SJCRH30 (cell line): ENCODE data around the gene ZNF844. TPM values are rescaled to one million over a fixed set of nuclear protein-coding genes. Genes with fewer than 3 reads are reported as not detected.

Source experiments
- DNase-seq, 2 experiments: peaks; one replicate each; pipeline ENCODE4 v3.0.0-alpha.2; 2015 to 2020
- H3K27ac ChIP-seq: fragments of 250-450 bp; sonication (Bioruptor Pico); 2 replicates; pipeline ENCODE4 v1.5.1; 2020; ENCODE audit warnings: mild to moderate bottlenecking, moderate library complexity
- H3K27me3 ChIP-seq: fragments of 250-450 bp; sonication (Bioruptor Pico); 2 replicates; pipeline ENCODE4 v1.5.1; 2020; ENCODE audit warnings: mild to moderate bottlenecking, moderate library complexity
- H3K36me3 ChIP-seq: fragments of 250-450 bp; sonication (Bioruptor Pico); 2 replicates; pipeline ENCODE4 v1.5.1; 2020; ENCODE audit warnings: mild to moderate bottlenecking, moderate library complexity
- H3K4me1 ChIP-seq: fragments of 250-450 bp; sonication (Bioruptor Pico); 2 replicates; pipeline ENCODE4 v1.5.1; 2020; ENCODE audit warnings: mild to moderate bottlenecking, moderate library complexity
- H3K4me3 ChIP-seq: fragments of 250-450 bp; sonication (Bioruptor Pico); 2 replicates; pipeline ENCODE4 v1.5.1; 2020; ENCODE audit warnings: mild to moderate bottlenecking, moderate library complexity
- H3K9me3 ChIP-seq: fragments of 250-450 bp; sonication (Bioruptor Pico); replicated peaks from 2 replicates; pipeline ENCODE4 v1.5.1; 2020; ENCODE audit warnings: mild to moderate bottlenecking, moderate library complexity
- total RNA-seq: library from RNA; depleted of rRNA; stranded (reverse); fragments of >200 nt; shearing (Covaris generic); gene quantifications from 2 replicates; pipeline ENCODE4 v1.2.3, GENCODE V29; 2014; rRNA removed

Gene ZNF844
- total RNA-seq, 1 experiment from 2014 or later, result 15.4 TPM

GRCh38 chr19:12112701-12113100 is 48.2 kb downstream of the ZNF844 start:
- Histone ChIP-seq H3K9me3 (peaks cover 49% of the 10 kb centered on the region), H3K36me3 (peaks cover 76% of the 10 kb centered on the region), H3K4me3 (no peak overlapping the region), H3K4me1 (peaks cover 8% of the 10 kb centered on the region; the same call in 1 of the 2 replicates), H3K27ac (peak overlapping the region; percentile 45; the same call in 1 of the 2 replicates), H3K27me3 (no peaks in the 10 kb centered on the region)
- DNase-seq, result no peak

GRCh38 chr19:12113121-12113520 is 48.6 kb downstream of the ZNF844 start:
- peak overlapping the region; percentile 45; the same call in 1 of the 2 replicates for H3K27ac ChIP-seq
- peaks cover 49% of the 10 kb centered on the region for H3K9me3 ChIP-seq
- H3K36me3 ChIP-seq, result peaks cover 76% of the 10 kb centered on the region
- no peak for DNase-seq
- H3K27me3 ChIP-seq, result no peaks in the 10 kb centered on the region
- H3K4me3 ChIP-seq, result no peak overlapping the region
- peaks cover 8% of the 10 kb centered on the region; the same call in 1 of the 2 replicates for H3K4me1 ChIP-seq

- Histone ChIP-seq H3K4me1 (0 out of 2 replicates have a peak, but pooled peaks cover 3% of the 10 kb centered on the region), H3K9me3 (peaks cover 20% of the 10 kb centered on the region), H3K27ac (no peak overlapping the region), H3K36me3 (peaks cover 44% of the 10 kb centered on the region), H3K27me3 (no peaks in the 10 kb centered on the region), H3K4me3 (no peak overlapping the region)
- no peak for DNase-seq
Observed at GRCh38 chr19:12117201-12117970, 52.9 kb downstream of the ZNF844 start.

GRCh38 chr19:12126707-12127106 is 62.2 kb downstream of the ZNF844 start:
- Histone ChIP-seq H3K4me1 (no peaks in the 10 kb centered on the region), H3K36me3 (peaks cover 12% of the 10 kb centered on the region), H3K9me3 (peaks cover 16% of the 10 kb centered on the region), H3K4me3 (no peak overlapping the region), H3K27me3 (no peaks in the 10 kb centered on the region), H3K27ac (no peak overlapping the region)
- peak in 1 of 2 experiments; percentile 58 for DNase-seq

Other genes starting within 250 kb of the ZNF844 start
- gene ZNF439, start 216.0 kb upstream of the ZNF844 start, total RNA-seq, result 15.5 and 16.3 TPM in 2 replicates
- gene ZNF69, start 176.9 kb upstream of the ZNF844 start, total RNA-seq, result 9.6 and 10.6 TPM in 2 replicates
- 16.2 and 19.6 TPM in 2 replicates for gene ZNF700, start 139.6 kb upstream of the ZNF844 start, total RNA-seq
- 0.40 and 0.51 TPM in 2 replicates for gene ZNF763, start 99.7 kb upstream of the ZNF844 start, total RNA-seq
- 7.8 and 8.0 TPM in 2 replicates for gene ZNF433, start 29.1 kb upstream of the ZNF844 start, total RNA-seq
- 4.9 and 5.5 TPM in 2 replicates for gene ZNF878, start 11.8 kb upstream of the ZNF844 start, total RNA-seq
- gene ZNF20, start 75.6 kb downstream of the ZNF844 start, total RNA-seq, result 6.9 and 9.2 TPM in 2 replicates
- 25.7 and 26.0 TPM in 2 replicates for gene ZNF625, start 92.0 kb downstream of the ZNF844 start, total RNA-seq
- 20.6 and 21.7 TPM in 2 replicates for gene ZNF136, start 98.4 kb downstream of the ZNF844 start, total RNA-seq
- gene ZNF44, start 230.2 kb downstream of the ZNF844 start, total RNA-seq, result 8.6 and 8.7 TPM in 2 replicates